HG02973 (cell line): ENCODE data around the gene CDH22.

Source experiments
- ATAC-seq: cut with Tn5 transposase; IDR thresholded peaks from one replicate; pipeline ENCODE4 v1.9.1; 2021; ENCODE audit warnings: moderate library complexity; ENCODE audit not compliant: unreplicated experiment

Gene CDH22

GRCh38 chr20:46268662-46269061 is 39.6 kb downstream of the CDH22 start:
- ATAC-seq = no peak

GRCh38 chr20:46268131-46268614 is 40.1 kb downstream of the CDH22 start:
- no peak for ATAC-seq

- ATAC-seq = no peak
Observed at GRCh38 chr20:46267108-46268105, 40.9 kb downstream of the CDH22 start.

- no peak for ATAC-seq
Observed at GRCh38 chr20:46265539-46265938, 42.8 kb downstream of the CDH22 start.

GRCh38 chr20:46264391-46265266 is 43.7 kb downstream of the CDH22 start:
- no peak for ATAC-seq

GRCh38 chr20:46261456-46262253 is 46.6 kb downstream of the CDH22 start:
- no peak for ATAC-seq

- ATAC-seq = no peak
Observed at GRCh38 chr20:46260936-46261454, 47.3 kb downstream of the CDH22 start.

GRCh38 chr20:46260480-46260879 is 47.8 kb downstream of the CDH22 start:
- no peak for ATAC-seq

GRCh38 chr20:46259260-46259859 is 48.9 kb downstream of the CDH22 start:
- ATAC-seq = no peak

- no peak for ATAC-seq
Observed at GRCh38 chr20:46257887-46258286, 50.4 kb downstream of the CDH22 start.

GRCh38 chr20:46256293-46256692 is 52.0 kb downstream of the CDH22 start:
- ATAC-seq = no peak

- ATAC-seq = no peak
Observed at GRCh38 chr20:46255440-46256104, 52.7 kb downstream of the CDH22 start.

GRCh38 chr20:46253391-46253790 is 54.9 kb downstream of the CDH22 start:
- ATAC-seq = no peak

GRCh38 chr20:46252352-46253091 is 55.8 kb downstream of the CDH22 start:
- no peak for ATAC-seq

- ATAC-seq = no peak
Observed at GRCh38 chr20:46251211-46251673, 57.1 kb downstream of the CDH22 start.

GRCh38 chr20:46250772-46251171 is 57.5 kb downstream of the CDH22 start:
- no peak for ATAC-seq

- no peak for ATAC-seq
Observed at GRCh38 chr20:46249671-46250070, 58.6 kb downstream of the CDH22 start.

- ATAC-seq = no peak
Observed at GRCh38 chr20:46246559-46246958, 61.7 kb downstream of the CDH22 start.
